A673 (cell line): ENCODE results near the gene TMEM239. TPM values are rescaled to one million over a fixed set of nuclear protein-coding genes. Genes with fewer than 3 reads are reported as not detected.

Experiments used
- BruUV-seq: library from RNA; stranded (reverse); fragments of 400-500 nt; replicated peaks from 2 replicates; lab custom pipeline; 2021; lab: Mats Ljungman, UMichigan
- CTCF ChIA-PET: fragments of 300-600 bp; sonication (Branson Sonifier 250); formaldehyde crosslinking; loops from one replicate; lab custom pipeline; 2022; ENCODE audit warnings: antibody characterized with exemption; lab: Charles Lee
- POLR2A ChIA-PET: fragments of 300-600 bp; sonication (Branson Sonifier 250); formaldehyde crosslinking; loops from one replicate; lab custom pipeline; 2022; ENCODE audit warnings: antibody characterized with exemption; ENCODE audit not compliant: low non-redundant PET; lab: Charles Lee
- DNase-seq: peaks from one replicate; pipeline ENCODE4 v3.0.0-alpha.2; 2015; ENCODE audit warnings: low spot score
- H3K27ac ChIP-seq: fragments of 200-600 bp; sonication (generic); 2 replicates; pipeline ENCODE4 v1.5.1; 2016; ENCODE audit warnings: mixed run types, low read depth, mild to moderate bottlenecking, mixed read lengths, antibody characterized with exemption, low read length; ENCODE audit not compliant: poor library complexity, severe bottlenecking
- H3K27me3 ChIP-seq: fragments of 200-600 bp; sonication (generic); replicated peaks from 2 replicates; pipeline ENCODE4 v1.6.1; 2017; ENCODE audit warnings: mixed run types, low read depth, mild to moderate bottlenecking, mixed read lengths, antibody characterized with exemption, low read length; ENCODE audit not compliant: insufficient read depth, poor library complexity
- H3K36me3 ChIP-seq: fragments of 200-600 bp; sonication (generic); 2 replicates; pipeline ENCODE4 v1.6.1; 2016; ENCODE audit warnings: mixed run types, mild to moderate bottlenecking, mixed read lengths, antibody characterized with exemption, low read length; ENCODE audit not compliant: insufficient read depth, poor library complexity, severe bottlenecking
- H3K4me1 ChIP-seq: fragments of 200-600 bp; sonication (generic); 2 replicates; pipeline ENCODE4 v1.6.1; 2017; ENCODE audit warnings: mixed run types, mild to moderate bottlenecking, mixed read lengths, antibody characterized with exemption, low read length; ENCODE audit not compliant: insufficient read depth, poor library complexity, severe bottlenecking
- H3K4me3 ChIP-seq: fragments of 200-600 bp; sonication (generic); 2 replicates; pipeline ENCODE4 v1.5.1; 2016; ENCODE audit warnings: low read depth, mixed run types, mild to moderate bottlenecking, mixed read lengths, low read length; ENCODE audit not compliant: poor library complexity, severe bottlenecking
- H3K9me3 ChIP-seq: fragments of 200-600 bp; sonication (generic); 2 replicates; pipeline ENCODE4 v1.6.1; 2016; ENCODE audit warnings: mixed run types, low read depth, mild to moderate bottlenecking, mixed read lengths, antibody characterized with exemption, low read length; ENCODE audit not compliant: poor library complexity, severe bottlenecking
- EZH2 ChIP-seq: fragments of 200-600 bp; sonication (generic); IDR thresholded peaks from 2 replicates; pipeline ENCODE4 v1.6.1; 2017; ENCODE audit warnings: borderline replicate concordance, low read depth, mild to moderate bottlenecking, mixed read lengths, antibody characterized with exemption, low read length; ENCODE audit not compliant: poor library complexity, severe bottlenecking
- intact Hi-C: fragments of 100-400 bp; cut with micrococcal nuclease; formaldehyde crosslinking; loops from one replicate; pipeline ENCODE4 v1.10.0; 2022; ENCODE audit not compliant: unreplicated experiment
- total RNA-seq: library from RNA; stranded (reverse); gene quantifications from 2 replicates; pipeline ENCODE4 v1.2.3, GENCODE V29; 2021
- TF ChIP-seq, protein P1 (sequence below): fragments of 300-800, 200-600 bp; sonication (generic); conservative IDR thresholded peaks from 2 replicates; pipeline ENCODE4 v1.5.1; 2017; ENCODE audit warnings: low read depth, mild to moderate bottlenecking, antibody characterized with exemption, low read length, moderate library complexity, mixed read lengths

The TMEM239 gene
- total RNA-seq, 1 experiment from 2014 or later, result not detected

DNA sequence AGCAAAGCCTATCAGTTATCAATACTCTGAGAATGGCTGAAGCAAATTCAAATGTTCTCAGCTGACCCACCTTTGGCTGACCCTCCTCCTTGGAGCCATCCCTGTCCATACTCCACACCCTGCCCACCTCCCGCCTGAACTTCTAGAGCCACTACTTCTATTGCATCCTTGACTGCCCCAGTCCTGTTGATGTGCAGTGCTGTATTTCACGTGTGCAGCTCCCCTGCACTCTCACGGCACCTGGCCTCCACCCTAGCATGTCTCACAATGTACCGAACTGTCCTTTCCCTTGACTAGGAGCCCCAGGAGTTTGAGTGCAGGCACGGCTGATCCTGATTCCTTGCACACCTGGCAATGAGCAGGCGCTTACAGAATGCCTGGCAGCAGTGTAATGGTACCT lies 22.7 kb upstream of the TMEM239 start:
- TF ChIP-seq, protein P1, sequence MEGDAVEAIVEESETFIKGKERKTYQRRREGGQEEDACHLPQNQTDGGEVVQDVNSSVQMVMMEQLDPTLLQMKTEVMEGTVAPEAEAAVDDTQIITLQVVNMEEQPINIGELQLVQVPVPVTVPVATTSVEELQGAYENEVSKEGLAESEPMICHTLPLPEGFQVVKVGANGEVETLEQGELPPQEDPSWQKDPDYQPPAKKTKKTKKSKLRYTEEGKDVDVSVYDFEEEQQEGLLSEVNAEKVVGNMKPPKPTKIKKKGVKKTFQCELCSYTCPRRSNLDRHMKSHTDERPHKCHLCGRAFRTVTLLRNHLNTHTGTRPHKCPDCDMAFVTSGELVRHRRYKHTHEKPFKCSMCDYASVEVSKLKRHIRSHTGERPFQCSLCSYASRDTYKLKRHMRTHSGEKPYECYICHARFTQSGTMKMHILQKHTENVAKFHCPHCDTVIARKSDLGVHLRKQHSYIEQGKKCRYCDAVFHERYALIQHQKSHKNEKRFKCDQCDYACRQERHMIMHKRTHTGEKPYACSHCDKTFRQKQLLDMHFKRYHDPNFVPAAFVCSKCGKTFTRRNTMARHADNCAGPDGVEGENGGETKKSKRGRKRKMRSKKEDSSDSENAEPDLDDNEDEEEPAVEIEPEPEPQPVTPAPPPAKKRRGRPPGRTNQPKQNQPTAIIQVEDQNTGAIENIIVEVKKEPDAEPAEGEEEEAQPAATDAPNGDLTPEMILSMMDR, result no peak
- no peak for TF ChIP-seq EZH2
- intact Hi-C loops, result no loop called here
- POLR2A ChIA-PET, result no interaction called here
- CTCF ChIA-PET, result no interaction called here
- DNase-seq, result no peak
- Histone ChIP-seq H3K4me1 (no peaks in the 10 kb centered on the region), H3K27me3 (peaks cover 24% of the 10 kb centered on the region), H3K9me3 (no peaks in the 10 kb centered on the region), H3K36me3 (no peaks in the 10 kb centered on the region), H3K27ac (no peak overlapping the region), H3K4me3 (no peak overlapping the region)
- BruUV-seq, result no TSS peak

DNA sequence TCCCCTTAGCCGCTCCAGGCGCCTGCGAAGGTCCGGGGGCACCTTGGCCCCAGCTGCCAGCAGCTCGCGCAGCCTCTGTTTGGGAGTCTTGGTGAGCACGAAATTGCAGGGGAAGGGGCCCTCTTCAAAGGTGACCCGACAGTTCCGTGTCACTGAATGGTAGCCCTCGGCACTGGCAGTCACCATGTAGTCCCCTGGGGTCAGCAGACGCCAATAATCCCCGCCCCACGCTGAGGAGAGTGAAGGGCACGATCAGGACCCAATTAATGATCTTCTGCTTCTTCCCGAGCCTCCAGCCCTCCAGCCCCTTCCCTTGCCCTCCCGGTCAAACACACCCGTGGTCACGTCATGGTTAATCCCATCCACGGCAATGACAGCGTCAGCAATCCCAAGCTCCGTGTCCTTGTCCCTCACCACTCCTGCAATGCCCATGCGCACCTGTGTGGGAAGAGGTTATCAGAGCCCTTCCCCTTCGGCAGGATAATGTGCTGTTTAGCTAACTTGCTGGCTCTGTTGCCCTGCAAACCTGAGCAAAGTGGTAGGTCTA lies 21.9 kb upstream of the TMEM239 start:
- TF ChIP-seq EZH2, result no peak
- TF ChIP-seq, protein P1, result no peak
- POLR2A ChIA-PET, result no interaction called here
- Histone ChIP-seq H3K9me3 (no peaks in the 10 kb centered on the region), H3K27ac (no peak overlapping the region), H3K36me3 (no peaks in the 10 kb centered on the region), H3K4me1 (no peaks in the 10 kb centered on the region), H3K4me3 (no peak overlapping the region), H3K27me3 (peaks cover 30% of the 10 kb centered on the region)
- CTCF ChIA-PET, result interaction anchor here (0.6 kb wide), 1 partner anchor 1568 kb away, joined by 4 read pairs; the partner anchor contains the start of gene RAD21L1
- intact Hi-C loops, result no loop called here
- no TSS peak for BruUV-seq
- no peak for DNase-seq

DNA sequence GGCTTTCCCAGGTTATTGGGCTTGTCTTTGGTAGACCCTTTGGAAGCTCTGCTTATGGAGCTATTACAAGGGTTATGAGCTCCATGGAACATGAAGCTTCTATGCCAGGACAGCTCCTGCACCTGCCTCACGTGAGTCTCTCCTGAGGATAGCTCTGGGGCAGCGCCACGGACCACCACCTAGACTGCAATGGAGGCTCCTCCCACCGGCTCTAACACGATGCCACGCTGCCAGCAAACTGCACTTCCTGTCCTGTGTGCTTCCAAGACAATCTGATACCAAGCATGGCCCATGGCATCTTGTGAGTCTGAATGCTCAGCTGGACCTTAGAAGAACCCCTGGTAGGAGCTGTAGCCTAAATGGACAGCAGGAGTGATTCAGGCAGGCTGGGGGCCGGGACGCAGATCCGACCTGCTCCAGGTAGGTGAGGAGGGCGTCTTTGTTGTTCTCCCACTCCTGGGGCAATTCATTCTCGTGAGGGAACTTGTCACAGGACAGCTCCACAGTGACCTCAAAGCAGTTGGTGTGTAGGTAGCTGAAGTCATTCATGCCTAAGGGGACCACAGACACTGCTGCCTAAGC lies 21.2 kb upstream of the TMEM239 start:
- BruUV-seq, result no TSS peak
- H3K9me3 ChIP-seq, result no peaks in the 10 kb centered on the region
- CTCF ChIA-PET, result no interaction called here
- H3K36me3 ChIP-seq, result no peaks in the 10 kb centered on the region
- H3K27ac ChIP-seq, result no peak overlapping the region
- TF ChIP-seq, protein P1, result no peak
- TF ChIP-seq EZH2, result no peak
- H3K4me1 ChIP-seq, result peaks cover 5% of the 10 kb centered on the region
- POLR2A ChIA-PET, result no interaction called here
- H3K4me3 ChIP-seq, result no peak overlapping the region
- no peak for DNase-seq
- intact Hi-C loops, result no loop called here
- H3K27me3 ChIP-seq, result peaks cover 37% of the 10 kb centered on the region
